GM23338 (cell line): ENCODE data around the gene DECR2. TPM values are rescaled to one million over a fixed set of nuclear protein-coding genes. Genes with fewer than 3 reads are reported as not detected.

Source experiments
- ATAC-seq: fragments of 200-7000 bp; cut with Tn5 transposase; 3 replicates; pipeline ENCODE4 v1.9.1; 2020
- DNase-seq: peaks from one replicate; pipeline ENCODE4 v3.0.0-alpha.2; 2015; ENCODE audit warnings: low spot score
- H2AFZ ChIP-seq: fragments of 200-600 bp; sonication (generic); 2 replicates; pipeline ENCODE4 v1.8.0; 2016; ENCODE audit warnings: antibody characterized with exemption, mild to moderate bottlenecking, moderate library complexity
- H3F3A ChIP-seq: fragments of 200-600 bp; sonication (generic); replicated peaks from 2 replicates; pipeline ENCODE4 v1.8.0; 2017; ENCODE audit warnings: antibody characterized with exemption, mixed run types, low read depth
- H3K27ac ChIP-seq: fragments of 200-600 bp; sonication (generic); 2 replicates; pipeline ENCODE4 v1.6.1; 2016; ENCODE audit warnings: low read depth
- H3K27me3 ChIP-seq: fragments of 200-600 bp; sonication (generic); 2 replicates; pipeline ENCODE4 v1.8.0; 2016; ENCODE audit warnings: mild to moderate bottlenecking, mixed run types, moderate library complexity; ENCODE audit not compliant: insufficient read depth
- H3K36me3 ChIP-seq: fragments of 200-600 bp; sonication (generic); 2 replicates; pipeline ENCODE4 v1.8.0; 2016; ENCODE audit warnings: mild to moderate bottlenecking; ENCODE audit not compliant: insufficient read depth
- H3K4me1 ChIP-seq: fragments of 200-600 bp; sonication (generic); 2 replicates; pipeline ENCODE4 v1.8.0; 2016; ENCODE audit warnings: mild to moderate bottlenecking, moderate library complexity; ENCODE audit not compliant: insufficient read depth
- H3K4me2 ChIP-seq: fragments of 200-600 bp; sonication (generic); 2 replicates; pipeline ENCODE4 v1.7.1; 2017; ENCODE audit warnings: mixed run types
- H3K4me3 ChIP-seq: fragments of 200-600 bp; sonication (generic); 2 replicates; pipeline ENCODE4 v1.6.1; 2016; ENCODE audit warnings: mixed run types
- H3K79me2 ChIP-seq: fragments of 200-600 bp; sonication (generic); replicated peaks from 2 replicates; pipeline ENCODE4 v1.8.0; 2017; ENCODE audit warnings: mild to moderate bottlenecking; ENCODE audit not compliant: insufficient read depth
- H3K9me2 ChIP-seq: fragments of 200-600 bp; sonication (generic); 2 replicates; pipeline ENCODE4 v1.8.0; 2017; ENCODE audit not compliant: insufficient read depth
- H4K20me1 ChIP-seq: fragments of 200-600 bp; sonication (generic); replicated peaks from 2 replicates; pipeline ENCODE4 v1.8.0; 2017; ENCODE audit warnings: mild to moderate bottlenecking; ENCODE audit not compliant: insufficient read depth
- H3K27ac Mint-ChIP-seq: 2 replicates; pipeline ENCODE4 v1.8.0; 2020; ENCODE audit warnings: inconsistent platforms, mild to moderate bottlenecking, moderate library complexity, mixed read lengths
- H3K27me3 Mint-ChIP-seq: 3 replicates; pipeline ENCODE4 v1.8.0; 2022; ENCODE audit warnings: low read depth, mild to moderate bottlenecking, moderate library complexity, mixed read lengths, inconsistent platforms; ENCODE audit not compliant: insufficient read depth, poor library complexity
- H3K36me3 Mint-ChIP-seq: 3 replicates; pipeline ENCODE4 v1.8.0; 2021; ENCODE audit warnings: low read depth, mild to moderate bottlenecking, inconsistent platforms, moderate library complexity, mixed read lengths
- H3K4me1 Mint-ChIP-seq: 3 replicates; pipeline ENCODE4 v1.8.0; 2020; ENCODE audit warnings: mild to moderate bottlenecking, inconsistent platforms, mixed read lengths
- H3K4me3 Mint-ChIP-seq: 3 replicates; pipeline ENCODE4 v1.8.0; 2021; ENCODE audit warnings: moderate library complexity, mild to moderate bottlenecking, inconsistent platforms, mixed read lengths
- H3K9me3 Mint-ChIP-seq: 3 replicates; pipeline ENCODE4 v1.8.0; 2020; ENCODE audit warnings: moderate library complexity, mild to moderate bottlenecking, inconsistent platforms, mixed read lengths
- ETS1 ChIP-seq: IDR thresholded peaks from 2 replicates; pipeline ENCODE4 v1.6.1; 2016; ENCODE audit warnings: antibody characterized with exemption
- EZH2 ChIP-seq: fragments of 200-600 bp; sonication (generic); IDR thresholded peaks from one replicate; pipeline ENCODE4 v1.8.0; 2017; ENCODE audit warnings: antibody characterized with exemption, mild to moderate bottlenecking, low read depth; ENCODE audit not compliant: unreplicated experiment
- POLR2AphosphoS5 ChIP-seq: IDR thresholded peaks from 2 replicates; pipeline ENCODE4 v1.6.1; 2016; ENCODE audit warnings: antibody characterized with exemption, low read depth
- STAT1 ChIP-seq: IDR thresholded peaks from one replicate; pipeline ENCODE4 v1.6.1; 2016; ENCODE audit warnings: antibody characterized with exemption; ENCODE audit not compliant: unreplicated experiment
- ZNF462 ChIP-seq: fragments of 250-450 bp; sonication (Bioruptor Pico); IDR thresholded peaks from 2 replicates; pipeline ENCODE4 v1.5.0; 2020; ENCODE audit warnings: mild to moderate bottlenecking, moderate library complexity
- polyA plus RNA-seq: library from polyadenylated mRNA; unstranded; fragments of >200 nt; fragmentation: Nextera tagmentation; extraction: Ambion mirVana; gene quantifications from 2 replicates; pipeline ENCODE4 v1.2.1, GENCODE V29; 2016
- total RNA-seq: library from RNA; depleted of rRNA; stranded (reverse); fragments of >200 nt; shearing (Covaris generic); gene quantifications from 2 replicates; pipeline ENCODE4 v1.2.3, GENCODE V29; 2014
- TF ChIP-seq, protein P1 (sequence below), 2 experiments: fragments of 200-600 bp in 1 of 2; sonication (generic) in 1 of 2; conservative IDR thresholded peaks; 2 replicates each; pipeline versions ENCODE4 v1.5.1 to v1.6.1; 2016 to 2017; ENCODE audit warnings: antibody characterized with exemption in 2 of 2, low read depth in 2 of 2, mild to moderate bottlenecking in 2 of 2, moderate library complexity in 1 of 2

DECR2 gene
- total and polyA plus RNA-seq, 2 experiments from 2014 or later = 20.3 to 26.9 TPM

DNA sequence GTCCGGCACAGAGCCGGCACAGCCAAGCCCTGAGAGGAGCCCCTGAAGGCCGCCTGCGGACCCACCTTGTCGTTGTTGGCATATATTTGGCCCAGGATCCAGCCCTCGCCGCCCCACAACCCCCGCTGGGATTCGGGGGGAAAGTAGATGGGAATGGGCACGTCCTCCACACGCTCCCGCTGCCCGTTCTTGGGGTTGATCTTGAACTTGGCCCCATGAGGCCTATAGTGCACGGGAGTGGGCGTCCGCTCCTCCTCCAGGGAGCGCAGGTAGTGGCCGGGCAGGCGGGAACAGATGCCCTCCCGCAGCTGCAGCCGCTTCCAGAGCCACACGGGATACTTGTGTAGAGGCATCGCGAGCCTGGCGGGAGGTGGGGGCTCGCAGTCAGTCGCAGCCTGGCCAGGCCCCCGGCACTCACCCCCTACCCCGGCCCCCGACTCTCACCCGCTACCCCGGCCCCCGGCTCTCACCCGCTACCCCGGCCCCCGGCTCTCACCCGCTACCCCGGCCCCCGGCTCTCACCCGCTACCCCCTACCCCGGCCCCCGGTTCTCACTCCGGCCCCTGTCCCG, 31.7 kb upstream of the DECR2 start:
- peaks cover 20% of the 10 kb centered on the region for H3K36me3 Mint-ChIP-seq
- H3K27ac Mint-ChIP-seq = no peak overlapping the region
- H3K4me1 Mint-ChIP-seq = peaks cover 12% of the 10 kb centered on the region; the same call in 1 of the 3 replicates
- Histone ChIP-seq H3K9me2 (no peaks in the 10 kb centered on the region), H3K4me3 (peak overlapping the region; percentile 53), H3K27ac (no peak overlapping the region), H4K20me1 (no peaks in the 10 kb centered on the region; the same call in none of the 2 replicates), H3K36me3 (peaks cover 4% of the 10 kb centered on the region; the same call in 1 of the 2 replicates), H3F3A (peaks cover 4% of the 10 kb centered on the region), H3K79me2 (no peaks in the 10 kb centered on the region; the same call in 1 of the 2 replicates), H3K4me1 (peaks cover 4% of the 10 kb centered on the region; the same call in 1 of the 2 replicates), H3K27me3 (no peaks in the 10 kb centered on the region), H2AFZ (no peak overlapping the region), H3K4me2 (peak overlapping the region; percentile 84)
- H3K27me3 Mint-ChIP-seq = peaks cover 16% of the 10 kb centered on the region
- H3K9me3 Mint-ChIP-seq = no peaks in the 10 kb centered on the region
- ATAC-seq (peak; percentile 69), DNase-seq (peak; percentile 71)
- H3K4me3 Mint-ChIP-seq = peak overlapping the region; percentile 73
- TF ChIP-seq POLR2AphosphoS5 = no peak
- TF ChIP-seq ZNF462 (CRISPR knock-in tag) = no peak
- no peak for TF ChIP-seq ETS1
- TF ChIP-seq EZH2 = no peak
- TF ChIP-seq STAT1 = no peak
- TF ChIP-seq, protein P1, sequence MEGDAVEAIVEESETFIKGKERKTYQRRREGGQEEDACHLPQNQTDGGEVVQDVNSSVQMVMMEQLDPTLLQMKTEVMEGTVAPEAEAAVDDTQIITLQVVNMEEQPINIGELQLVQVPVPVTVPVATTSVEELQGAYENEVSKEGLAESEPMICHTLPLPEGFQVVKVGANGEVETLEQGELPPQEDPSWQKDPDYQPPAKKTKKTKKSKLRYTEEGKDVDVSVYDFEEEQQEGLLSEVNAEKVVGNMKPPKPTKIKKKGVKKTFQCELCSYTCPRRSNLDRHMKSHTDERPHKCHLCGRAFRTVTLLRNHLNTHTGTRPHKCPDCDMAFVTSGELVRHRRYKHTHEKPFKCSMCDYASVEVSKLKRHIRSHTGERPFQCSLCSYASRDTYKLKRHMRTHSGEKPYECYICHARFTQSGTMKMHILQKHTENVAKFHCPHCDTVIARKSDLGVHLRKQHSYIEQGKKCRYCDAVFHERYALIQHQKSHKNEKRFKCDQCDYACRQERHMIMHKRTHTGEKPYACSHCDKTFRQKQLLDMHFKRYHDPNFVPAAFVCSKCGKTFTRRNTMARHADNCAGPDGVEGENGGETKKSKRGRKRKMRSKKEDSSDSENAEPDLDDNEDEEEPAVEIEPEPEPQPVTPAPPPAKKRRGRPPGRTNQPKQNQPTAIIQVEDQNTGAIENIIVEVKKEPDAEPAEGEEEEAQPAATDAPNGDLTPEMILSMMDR (conservative IDR thresholded peaks at IDR 0.05; ENCODE audit: low read depth in 2 of 2) = no peak
